BLaER1 (cell line): ENCODE data around the gene KIAA0408.
"Not testable (repeated sequence)": the region's sequence is repeated elsewhere in the genome, so short reads cannot be mapped to it uniquely, and the experiment has no call there.

ENCODE experiments used
- H3K27ac ChIP-seq: shearing (Covaris generic); formaldehyde crosslinking; 2 replicates; pipeline ENCODE4 v1.8.1; 2022
- H3K27me3 ChIP-seq: shearing (Covaris generic); formaldehyde crosslinking; 2 replicates; pipeline ENCODE4 v1.8.1; 2022
- H3K36me3 ChIP-seq: shearing (Covaris generic); formaldehyde crosslinking; 2 replicates; pipeline ENCODE4 v1.8.1; 2022
- H3K4me1 ChIP-seq: shearing (Covaris generic); formaldehyde crosslinking; 2 replicates; pipeline ENCODE4 v1.8.1; 2022
- H3K4me2 ChIP-seq: shearing (Covaris generic); formaldehyde crosslinking; 2 replicates; pipeline ENCODE4 v1.8.1; 2022
- H3K4me3 ChIP-seq: shearing (Covaris generic); formaldehyde crosslinking; 2 replicates; pipeline ENCODE4 v1.8.1; 2022
- H3K9ac ChIP-seq: shearing (Covaris generic); formaldehyde crosslinking; 2 replicates; pipeline ENCODE4 v1.8.1; 2022
- H3K9me3 ChIP-seq: shearing (Covaris generic); formaldehyde crosslinking; 2 replicates; pipeline ENCODE4 v1.8.1; 2022
- H4K20me1 ChIP-seq: shearing (Covaris generic); formaldehyde crosslinking; 2 replicates; pipeline ENCODE4 v1.8.1; 2022
- Cebpa-rat ChIP-seq: shearing (Covaris generic); IDR thresholded peaks from 2 replicates; pipeline ENCODE4 v1.8.1; 2022

Gene KIAA0408

DNA sequence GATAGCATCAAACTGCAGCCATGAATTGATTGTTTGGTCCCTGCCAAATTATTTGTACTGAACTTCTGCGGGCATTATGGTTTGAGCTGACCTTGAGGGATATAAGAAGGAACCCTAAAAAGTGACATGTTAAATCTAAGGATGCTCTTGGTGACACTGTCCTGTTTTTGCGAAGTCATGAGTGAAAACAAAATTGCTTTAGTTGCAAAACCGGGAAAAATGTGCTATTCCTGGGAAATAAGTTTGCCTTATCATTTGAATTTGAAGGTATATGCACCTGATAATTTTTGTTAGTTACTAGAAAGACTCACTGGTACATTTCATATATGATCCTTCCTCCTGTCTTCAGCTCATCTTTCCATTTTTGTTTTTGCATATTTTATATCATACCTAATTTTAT is 7.8 kb downstream of the KIAA0408 start:
- Histone ChIP-seq H3K4me3 (no peak overlapping the region), H3K4me2 (no peak overlapping the region), H3K4me1 (no peaks in the 10 kb centered on the region), H3K27ac (no peak overlapping the region), H3K36me3 (no peaks in the 10 kb centered on the region), H4K20me1 (no peaks in the 10 kb centered on the region), H3K27me3 (no peaks in the 10 kb centered on the region), H3K9me3 (no peaks in the 10 kb centered on the region), H3K9ac (no peak overlapping the region)
- no peak for TF ChIP-seq Cebpa-rat

DNA sequence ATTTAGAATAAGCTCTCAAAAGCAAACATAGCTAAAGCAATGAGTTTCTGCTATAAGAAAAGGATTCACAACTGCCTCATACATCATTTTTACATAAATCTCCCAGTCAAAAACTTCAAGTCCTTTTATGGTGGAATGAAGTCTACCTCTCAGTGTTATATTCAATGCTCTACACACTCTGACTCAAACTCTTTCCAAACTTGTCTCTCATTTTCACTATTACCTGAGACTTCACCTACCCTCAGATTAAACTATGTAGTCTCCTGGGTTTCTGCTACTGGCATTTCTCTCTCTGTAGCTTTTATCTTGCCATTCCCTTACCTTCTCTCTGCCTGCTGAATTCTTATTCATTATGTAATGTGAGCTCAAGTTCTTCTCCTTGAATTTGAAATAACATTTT is 11.4 kb downstream of the KIAA0408 start:
- no peak for TF ChIP-seq Cebpa-rat
- Histone ChIP-seq H3K4me2 (no peak overlapping the region), H3K27ac (no peak overlapping the region), H3K9ac (no peak overlapping the region), H4K20me1 (no peaks in the 10 kb centered on the region), H3K27me3 (no peaks in the 10 kb centered on the region), H3K9me3 (no peaks in the 10 kb centered on the region), H3K4me1 (no peaks in the 10 kb centered on the region), H3K36me3 (no peaks in the 10 kb centered on the region), H3K4me3 (no peak overlapping the region)

DNA sequence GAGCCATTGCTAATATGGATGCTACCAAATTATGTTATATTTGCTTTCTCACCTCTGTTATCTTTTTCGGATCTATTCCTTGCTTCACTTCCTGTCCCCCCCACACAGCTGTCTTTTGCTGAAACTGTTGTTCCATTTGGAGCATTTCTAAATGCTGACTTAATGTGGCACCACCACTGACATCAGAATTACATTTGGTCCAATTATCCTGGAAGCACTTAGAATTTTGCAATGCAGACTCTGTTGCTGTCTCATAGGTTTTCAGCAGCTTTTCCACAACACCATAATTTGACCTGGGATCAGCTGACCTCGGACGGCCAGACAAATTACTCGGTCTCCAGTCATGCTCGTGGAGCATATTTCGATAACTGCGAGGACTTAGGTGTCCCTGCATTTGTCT is 12.8 kb downstream of the KIAA0408 start:
- Histone ChIP-seq H3K4me1 (no peaks in the 10 kb centered on the region), H3K4me3 (no peak overlapping the region), H3K4me2 (no peak overlapping the region), H3K27me3 (no peaks in the 10 kb centered on the region), H3K9ac (no peak overlapping the region), H3K36me3 (no peaks in the 10 kb centered on the region), H3K9me3 (no peaks in the 10 kb centered on the region), H4K20me1 (no peaks in the 10 kb centered on the region), H3K27ac (no peak overlapping the region)
- TF ChIP-seq Cebpa-rat: no peak

DNA sequence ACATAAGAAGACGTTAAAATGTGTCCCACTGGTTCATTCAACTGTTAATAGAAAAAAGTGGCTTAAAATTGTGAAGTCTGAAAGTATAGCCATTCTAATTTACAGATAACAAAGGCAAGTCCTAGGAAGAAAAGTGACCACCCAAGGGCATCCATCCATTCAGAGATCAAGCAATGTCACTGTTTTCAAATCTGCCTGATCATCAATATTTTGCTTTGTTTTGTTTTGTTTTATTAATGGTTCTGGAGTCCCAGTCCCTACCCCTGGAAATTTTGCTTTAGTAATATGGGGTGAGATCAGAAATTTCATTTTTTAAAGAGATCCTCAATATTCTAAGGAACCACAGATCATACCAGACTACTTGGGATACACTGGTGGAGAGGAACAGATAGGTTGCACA is 17.3 kb downstream of the KIAA0408 start:
- no peak for TF ChIP-seq Cebpa-rat
- Histone ChIP-seq H3K4me2 (no peak overlapping the region), H3K4me1 (no peaks in the 10 kb centered on the region)

DNA sequence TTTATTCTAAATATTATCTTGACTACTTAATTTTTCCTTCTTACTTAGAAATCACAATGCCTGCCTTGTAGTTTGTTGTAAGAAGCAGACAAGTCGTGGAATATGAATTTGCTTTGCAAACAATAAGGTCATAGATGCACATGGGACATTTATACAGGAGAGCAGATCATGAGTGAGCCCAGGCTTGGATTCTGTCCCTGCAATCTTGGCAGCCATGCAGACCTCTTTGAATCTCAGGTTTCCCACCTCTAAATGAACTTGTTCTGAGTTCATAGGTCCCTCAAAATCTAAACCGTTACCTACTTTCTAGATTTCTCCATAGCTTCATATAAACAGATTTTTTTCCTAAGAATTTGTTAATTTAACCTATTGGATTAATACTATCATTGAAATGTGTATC is 19.5 kb downstream of the KIAA0408 start:
- TF ChIP-seq Cebpa-rat: no peak
- H3K27me3 ChIP-seq: no peaks in the 10 kb centered on the region

More for the DNA sequence above, 17.3 kb downstream of the KIAA0408 start:
- no peak overlapping the region for H3K27ac ChIP-seq
- H4K20me1 ChIP-seq: no peaks in the 10 kb centered on the region
- H3K9ac ChIP-seq: no peak overlapping the region
- H3K27me3 ChIP-seq: no peaks in the 10 kb centered on the region
- H3K36me3 ChIP-seq: no peaks in the 10 kb centered on the region
- H3K4me3 ChIP-seq: no peak overlapping the region
- H3K9me3 ChIP-seq: no peaks in the 10 kb centered on the region

DNA sequence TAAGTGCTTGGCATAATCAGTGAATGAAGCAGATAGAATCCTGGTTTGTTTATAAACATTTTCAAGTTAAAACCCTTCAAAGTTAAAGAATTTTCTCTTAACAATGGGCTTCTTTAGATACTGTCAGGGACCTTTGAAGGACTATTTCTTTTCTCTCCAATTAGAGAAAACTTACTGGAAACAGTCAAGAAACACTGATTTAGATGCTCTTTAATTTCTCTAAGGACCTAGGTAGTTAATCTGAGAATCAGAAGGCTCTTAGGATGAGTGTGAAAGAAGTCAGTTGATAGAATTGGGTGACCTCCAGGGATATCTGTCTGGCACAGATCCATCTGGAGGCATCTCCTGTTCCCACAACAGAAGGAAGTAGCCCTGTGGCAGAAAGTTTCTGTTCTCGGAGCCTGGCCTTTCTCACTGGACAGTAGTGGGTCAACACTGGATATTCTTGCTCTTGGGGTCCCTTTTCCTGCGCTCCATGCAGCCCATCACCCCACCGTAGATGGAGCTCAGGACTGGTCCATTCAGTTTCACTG is 22.5 kb downstream of the KIAA0408 start:
- no peaks in the 10 kb centered on the region for H3K36me3 ChIP-seq
- H3K27ac ChIP-seq: no peak overlapping the region
- H3K27me3 ChIP-seq: no peaks in the 10 kb centered on the region
- H3K9ac ChIP-seq: no peak overlapping the region
- H3K4me1 ChIP-seq: no peaks in the 10 kb centered on the region
- no peak overlapping the region for H3K4me2 ChIP-seq
- H3K4me3 ChIP-seq: no peak overlapping the region
- no peaks in the 10 kb centered on the region for H4K20me1 ChIP-seq
- no peak for TF ChIP-seq Cebpa-rat
- H3K9me3 ChIP-seq: no peaks in the 10 kb centered on the region

More for the DNA sequence above, 19.5 kb downstream of the KIAA0408 start:
- Histone ChIP-seq H3K4me2 (no peak overlapping the region), H3K4me3 (no peak overlapping the region), H3K9me3 (no peaks in the 10 kb centered on the region), H3K27ac (no peak overlapping the region), H4K20me1 (no peaks in the 10 kb centered on the region), H3K36me3 (no peaks in the 10 kb centered on the region), H3K4me1 (no peaks in the 10 kb centered on the region), H3K9ac (no peak overlapping the region)

DNA sequence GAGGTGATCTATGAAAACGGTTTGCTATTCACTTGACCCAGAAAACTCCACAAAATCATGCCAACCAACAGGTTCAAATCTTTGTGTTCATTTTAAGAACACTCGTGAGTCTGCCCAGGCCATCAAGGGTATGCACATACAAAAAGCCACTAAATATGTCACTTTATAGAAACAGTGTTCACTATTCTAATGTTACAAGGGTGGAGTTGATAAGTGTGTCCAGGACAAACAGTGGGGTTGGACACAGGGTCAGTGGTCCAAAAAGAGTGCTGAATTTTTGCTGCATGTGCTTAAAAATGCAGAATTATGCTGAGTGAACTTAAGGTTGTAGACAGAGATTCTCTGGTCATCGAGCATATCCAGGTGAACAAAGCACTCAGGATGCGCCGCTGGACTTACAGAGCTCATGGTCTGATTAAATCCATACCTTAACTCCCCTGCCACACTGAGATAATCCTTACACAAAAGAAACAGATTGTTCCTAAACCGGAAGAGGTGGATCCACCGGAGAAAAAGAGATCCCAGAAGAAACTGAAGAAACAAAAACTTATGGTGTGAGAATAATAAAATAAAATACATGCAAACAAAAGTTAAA is 23.5 kb downstream of the KIAA0408 start:
- H4K20me1 ChIP-seq: no peaks in the 10 kb centered on the region
- no peak overlapping the region for H3K9ac ChIP-seq
- H3K27me3 ChIP-seq: no peaks in the 10 kb centered on the region
- H3K4me3 ChIP-seq: no peak overlapping the region
- no peaks in the 10 kb centered on the region for H3K36me3 ChIP-seq
- H3K4me2 ChIP-seq: no peak overlapping the region
- H3K9me3 ChIP-seq: no peaks in the 10 kb centered on the region
- H3K27ac ChIP-seq: no peak overlapping the region
- no peak for TF ChIP-seq Cebpa-rat
- no peaks in the 10 kb centered on the region for H3K4me1 ChIP-seq

DNA sequence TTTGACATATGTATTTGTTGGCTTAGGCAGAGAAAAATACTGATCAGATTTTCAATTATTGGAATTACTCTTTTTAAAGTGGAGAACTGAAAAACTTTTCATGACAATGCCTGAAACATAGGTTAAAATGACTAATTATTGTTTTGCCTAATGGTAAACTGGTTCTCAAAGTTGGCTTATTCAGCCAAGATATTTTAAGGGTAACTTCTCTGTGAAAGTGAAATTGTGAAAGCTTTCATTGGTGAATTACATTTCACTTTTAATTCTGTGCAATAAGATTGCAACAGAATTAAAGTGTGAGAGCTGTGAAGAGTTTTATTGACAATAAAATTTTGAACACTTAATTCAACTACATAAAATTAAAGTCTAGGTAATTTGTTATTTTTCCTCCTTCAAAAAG is 24.5 kb downstream of the KIAA0408 start:
- Histone ChIP-seq H3K27ac (no peak overlapping the region), H3K36me3 (no peaks in the 10 kb centered on the region), H3K4me3 (no peak overlapping the region), H3K4me1 (no peaks in the 10 kb centered on the region), H3K27me3 (no peaks in the 10 kb centered on the region), H3K4me2 (no peak overlapping the region), H3K9me3 (no peaks in the 10 kb centered on the region), H3K9ac (no peak overlapping the region), H4K20me1 (no peaks in the 10 kb centered on the region)
- TF ChIP-seq Cebpa-rat: no peak

DNA sequence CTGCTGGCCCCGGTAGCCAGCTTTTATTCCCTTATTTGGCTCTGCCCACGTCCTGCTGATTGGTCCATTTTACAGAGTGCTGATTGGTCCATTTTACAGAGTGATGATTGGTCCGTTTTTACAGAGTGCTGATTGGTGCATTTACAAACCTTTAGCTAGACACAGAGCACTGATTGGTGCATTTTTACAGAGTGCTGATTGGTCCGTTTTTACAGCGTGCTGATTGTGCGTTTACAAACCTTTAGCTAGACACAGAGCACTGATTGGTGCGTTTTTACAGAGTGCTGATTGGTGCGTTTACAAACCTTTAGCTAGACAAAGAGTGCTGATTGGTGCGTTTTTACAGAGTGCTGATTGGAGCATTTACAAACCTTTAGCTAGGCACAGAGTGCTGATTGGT is 30.6 kb downstream of the KIAA0408 start:
- H3K4me3 ChIP-seq, H3K27ac ChIP-seq, H3K9ac ChIP-seq, H3K36me3 ChIP-seq, H3K27me3 ChIP-seq, H4K20me1 ChIP-seq: not testable (repeated sequence)
- Histone ChIP-seq H3K4me1 (peaks cover 10% of the 10 kb centered on the region), H3K4me2 (peak overlapping the region; percentile 14; the same call in 1 of the 2 replicates), H3K9me3 (peaks cover 10% of the 10 kb centered on the region)

DNA sequence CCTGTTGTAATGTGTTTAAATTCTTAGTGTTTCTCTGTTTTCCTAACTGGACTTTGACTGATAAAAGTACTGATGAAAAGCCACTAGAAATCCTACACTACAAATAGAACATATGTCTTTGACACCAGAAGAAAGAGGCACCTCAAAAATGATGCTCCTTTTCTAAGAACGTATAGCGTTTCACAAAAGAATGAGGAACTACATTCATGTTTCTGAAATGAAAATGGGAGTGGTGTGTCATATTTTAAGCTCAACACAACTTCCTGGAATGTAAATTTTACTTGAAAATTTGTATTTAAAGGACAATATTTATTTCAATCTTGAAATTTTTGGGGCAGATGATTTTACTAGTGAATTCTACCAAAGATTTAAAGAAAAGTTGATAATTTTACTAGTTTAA is 35.3 kb downstream of the KIAA0408 start:
- no peak for TF ChIP-seq Cebpa-rat
- Histone ChIP-seq H3K9me3 (peaks cover 7% of the 10 kb centered on the region), H4K20me1 (no peaks in the 10 kb centered on the region), H3K4me2 (no peak overlapping the region), H3K36me3 (no peaks in the 10 kb centered on the region), H3K27ac (no peak overlapping the region), H3K27me3 (no peaks in the 10 kb centered on the region), H3K9ac (no peak overlapping the region), H3K4me3 (no peak overlapping the region), H3K4me1 (peaks cover 10% of the 10 kb centered on the region)

DNA sequence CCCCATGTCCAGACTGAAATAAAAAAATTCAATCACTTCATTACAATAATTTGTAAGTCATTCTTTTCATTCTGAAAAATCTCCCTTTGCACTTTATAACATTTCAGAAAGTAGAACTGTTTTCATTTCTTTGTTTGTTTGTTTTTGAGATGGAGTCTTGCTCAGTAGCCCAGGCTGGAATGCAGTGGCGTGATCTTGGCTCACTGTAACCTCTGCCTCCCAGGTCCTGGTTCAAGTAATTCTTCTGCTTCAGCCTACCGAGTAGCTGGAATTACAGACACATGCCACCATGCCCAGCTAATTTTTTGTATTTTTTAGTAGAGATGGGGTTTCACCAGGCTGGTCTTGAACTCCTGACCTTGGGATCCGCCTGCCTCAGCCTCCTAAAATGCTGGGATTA is 38.0 kb downstream of the KIAA0408 start:
- not testable (repeated sequence) for H3K4me3 ChIP-seq, H3K9ac ChIP-seq, H3K27me3 ChIP-seq, H3K4me1 ChIP-seq, H3K36me3 ChIP-seq, H3K4me2 ChIP-seq, H3K27ac ChIP-seq, H3K9me3 ChIP-seq, H4K20me1 ChIP-seq
